Vagina (tissue), 2 donors: ENCODE data around the gene NTN4. TPM values are rescaled to one million over a fixed set of nuclear protein-coding genes. Genes with fewer than 3 reads are reported as not detected.
"Not testable (repeated sequence)": the region's sequence is repeated elsewhere in the genome, so short reads cannot be mapped to it uniquely, and the experiment has no call there.

Source experiments
- DNase-seq, 2 donors: peaks; one replicate each; pipeline ENCODE4 v3.0.0-alpha.2; 2017; ENCODE audit errors: extremely low spot score in 2 of 2
- H3K27ac ChIP-seq: fragments of 200-600 bp; sonication (generic); one replicate; pipeline ENCODE4 v1.5.1; 2019
- H3K27me3 ChIP-seq: fragments of 200-600 bp; sonication (generic); one replicate; pipeline ENCODE4 v1.5.1; 2019
- H3K36me3 ChIP-seq, 2 donors: fragments of 200-600 bp; sonication (generic); one replicate each; pipeline ENCODE4 v1.5.1; 2017 to 2019
- H3K4me1 ChIP-seq: fragments of 200-600 bp; sonication (generic); one replicate; pipeline ENCODE4 v1.5.1; 2019
- H3K4me3 ChIP-seq, 2 donors: fragments of 200-600 bp; sonication (generic); 1 replicate in 1 of 2; 2 replicates in 1 of 2; pipeline ENCODE4 v1.5.1; 2016 to 2019
- H3K9me3 ChIP-seq: fragments of 200-600 bp; sonication (generic); one replicate; pipeline ENCODE4 v1.5.1; 2019
- POLR2A ChIP-seq, 2 donors: fragments of 450-650 bp; IDR thresholded peaks; one replicate each; pipeline ENCODE4 v1.6.1; 2017; ENCODE audit warnings: antibody characterized with exemption in 2 of 2, mild to moderate bottlenecking in 2 of 2, moderate library complexity in 2 of 2
- POLR2AphosphoS5 ChIP-seq, 2 donors: sonication (generic); formaldehyde crosslinking; IDR thresholded peaks; one replicate each; pipeline ENCODE4 v1.9.0; 2017; ENCODE audit warnings: antibody characterized with exemption in 2 of 2, mild to moderate bottlenecking in 2 of 2, low read depth in 1 of 2; ENCODE audit not compliant: insufficient read depth in 1 of 2
- intact Hi-C: fragments of 100-400 bp; cut with DNase I; formaldehyde crosslinking; loops from one replicate; pipeline ENCODE4 v1.15.1; 2023
- total RNA-seq: library from RNA; depleted of rRNA; stranded (reverse); fragments of >200 nt; gene quantifications from one replicate; pipeline ENCODE4 v1.2.3, GENCODE V29; 2016
- TF ChIP-seq, protein P1 (sequence below), 3 experiments: fragments of 450-650 bp in 2 of 3; fragments of 200-600 bp in 1 of 3; sonication (generic) in 1 of 3; IDR thresholded peaks; one replicate each; pipeline ENCODE4 v1.5.1; 2017 to 2019; ENCODE audit warnings: antibody characterized with exemption in 3 of 3, mild to moderate bottlenecking in 2 of 3, moderate library complexity in 2 of 3

Gene NTN4
- total RNA-seq, 1 donor from 2014 or later, result 21.9 TPM

- Histone ChIP-seq H3K9me3 (no peaks in the 10 kb centered on the region), H3K4me1 (peaks cover 29% of the 10 kb centered on the region), H3K4me3 (no peak overlapping the region), H3K36me3 (no peaks in the 10 kb centered on the region), H3K27ac (no peak overlapping the region), H3K27me3 (no peaks in the 10 kb centered on the region)
- DNase-seq, result no peak
- TF ChIP-seq, protein P1, sequence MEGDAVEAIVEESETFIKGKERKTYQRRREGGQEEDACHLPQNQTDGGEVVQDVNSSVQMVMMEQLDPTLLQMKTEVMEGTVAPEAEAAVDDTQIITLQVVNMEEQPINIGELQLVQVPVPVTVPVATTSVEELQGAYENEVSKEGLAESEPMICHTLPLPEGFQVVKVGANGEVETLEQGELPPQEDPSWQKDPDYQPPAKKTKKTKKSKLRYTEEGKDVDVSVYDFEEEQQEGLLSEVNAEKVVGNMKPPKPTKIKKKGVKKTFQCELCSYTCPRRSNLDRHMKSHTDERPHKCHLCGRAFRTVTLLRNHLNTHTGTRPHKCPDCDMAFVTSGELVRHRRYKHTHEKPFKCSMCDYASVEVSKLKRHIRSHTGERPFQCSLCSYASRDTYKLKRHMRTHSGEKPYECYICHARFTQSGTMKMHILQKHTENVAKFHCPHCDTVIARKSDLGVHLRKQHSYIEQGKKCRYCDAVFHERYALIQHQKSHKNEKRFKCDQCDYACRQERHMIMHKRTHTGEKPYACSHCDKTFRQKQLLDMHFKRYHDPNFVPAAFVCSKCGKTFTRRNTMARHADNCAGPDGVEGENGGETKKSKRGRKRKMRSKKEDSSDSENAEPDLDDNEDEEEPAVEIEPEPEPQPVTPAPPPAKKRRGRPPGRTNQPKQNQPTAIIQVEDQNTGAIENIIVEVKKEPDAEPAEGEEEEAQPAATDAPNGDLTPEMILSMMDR (IDR thresholded peaks at IDR 0.05), result no peak
- no peak for TF ChIP-seq POLR2A (IDR thresholded peaks at IDR 0.05)
- no peak for TF ChIP-seq POLR2AphosphoS5 (IDR thresholded peaks at IDR 0.05; ENCODE audit: insufficient read depth in 1 of 2, low read depth in 1 of 2)
- intact Hi-C loops, result no loop called here
These were observed 53.9 kb downstream of the NTN4 start for GRCh38 chr12:95736631-95737030.

DNA sequence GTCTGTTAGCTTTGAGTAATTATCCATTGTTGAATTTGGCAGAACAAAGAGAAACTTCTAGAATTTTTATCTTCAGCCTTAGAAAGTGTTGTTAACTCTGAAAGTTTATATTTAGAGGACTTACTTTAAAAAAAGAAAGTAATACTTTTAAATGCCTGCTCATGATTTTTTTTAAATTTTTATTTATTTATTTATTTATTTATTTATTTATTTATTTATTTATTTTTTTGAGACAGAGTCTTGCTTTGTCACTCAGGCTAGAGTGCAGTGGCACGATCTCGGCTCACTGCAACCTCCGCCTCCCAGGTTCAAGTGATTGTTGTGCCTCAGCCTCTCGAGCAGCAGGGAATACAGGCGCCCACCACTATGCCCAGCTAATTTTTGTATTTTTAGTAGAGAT lies 54.8 kb downstream of the NTN4 start:
- H3K36me3 ChIP-seq, H3K9me3 ChIP-seq, intact Hi-C loops, H3K27me3 ChIP-seq, DNase-seq, H3K4me3 ChIP-seq, H3K27ac ChIP-seq: not testable (repeated sequence)
- H3K4me1 ChIP-seq, result peaks cover 27% of the 10 kb centered on the region

GRCh38 chr12:95733141-95733825 lies 57.3 kb downstream of the NTN4 start:
- peak overlapping the region; percentile 61 for H3K27ac ChIP-seq
- DNase-seq, result no peak
- H3K4me3 ChIP-seq, result no peak overlapping the region
- intact Hi-C loops, result no loop called here
- H3K9me3 ChIP-seq, result no peaks in the 10 kb centered on the region
- H3K27me3 ChIP-seq, result no peaks in the 10 kb centered on the region
- TF ChIP-seq POLR2AphosphoS5 (IDR thresholded peaks at IDR 0.05; ENCODE audit: insufficient read depth in 1 of 2, low read depth in 1 of 2) (peak in 1 of 2 donors; percentile 80), POLR2A (IDR thresholded peaks at IDR 0.05) (no peak)
- peaks cover 15% of the 10 kb centered on the region for H3K4me1 ChIP-seq
- H3K36me3 ChIP-seq, result no peaks in the 10 kb centered on the region

DNA sequence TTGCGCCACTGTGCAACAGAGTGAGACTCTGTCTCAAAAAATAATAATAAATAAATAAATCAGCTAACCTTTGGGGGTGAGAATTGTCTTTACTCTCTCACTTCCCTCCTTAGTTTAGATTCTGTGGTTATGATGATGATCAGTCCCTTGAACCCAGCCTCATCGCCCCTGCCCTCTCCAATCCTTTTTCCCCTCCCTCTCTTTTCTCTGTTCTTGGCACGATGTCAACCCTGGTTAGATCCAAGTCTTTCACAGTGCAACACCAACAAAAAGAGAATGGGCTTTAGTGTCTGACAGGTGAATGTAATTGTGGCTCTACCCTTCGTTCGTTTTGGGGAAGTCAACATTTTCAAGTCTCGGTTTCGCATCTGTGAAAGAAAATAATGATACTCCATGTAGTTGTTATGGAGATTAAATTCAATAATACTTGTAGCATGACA lies 59.0 kb downstream of the NTN4 start:
- intact Hi-C loops, result no loop called here
- H3K9me3 ChIP-seq, result no peaks in the 10 kb centered on the region
- no peak for TF ChIP-seq POLR2A (IDR thresholded peaks at IDR 0.05)
- TF ChIP-seq, protein P1 (IDR thresholded peaks at IDR 0.05), result no peak
- TF ChIP-seq POLR2AphosphoS5 (IDR thresholded peaks at IDR 0.05; ENCODE audit: insufficient read depth in 1 of 2, low read depth in 1 of 2), result no peak
- no peak overlapping the region for H3K27ac ChIP-seq
- no peak overlapping the region for H3K4me3 ChIP-seq
- H3K36me3 ChIP-seq, result no peaks in the 10 kb centered on the region
- no peaks in the 10 kb centered on the region for H3K27me3 ChIP-seq
- no peak for DNase-seq
- H3K4me1 ChIP-seq, result peaks cover 15% of the 10 kb centered on the region

DNA sequence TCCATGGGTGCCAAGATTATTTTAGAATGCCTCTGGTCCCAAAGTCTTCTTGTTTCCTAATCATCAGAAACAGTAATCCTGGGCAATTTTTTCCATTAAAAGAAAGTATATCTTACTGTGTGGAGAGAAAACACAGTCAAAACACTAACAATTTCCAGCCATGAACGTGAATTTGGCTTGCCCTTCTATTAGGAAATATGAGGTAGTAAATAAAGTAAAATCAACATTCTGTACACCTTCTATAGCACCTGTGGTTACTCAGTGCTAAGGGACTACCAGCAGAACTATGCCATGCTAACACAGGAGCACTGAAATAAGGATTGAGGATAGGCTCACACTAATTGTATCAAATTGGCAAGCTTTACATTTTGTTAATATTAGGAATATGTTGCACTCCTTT lies 60.1 kb downstream of the NTN4 start:
- no peak overlapping the region for H3K4me3 ChIP-seq
- H3K27me3 ChIP-seq, result no peaks in the 10 kb centered on the region
- H3K9me3 ChIP-seq, result no peaks in the 10 kb centered on the region
- intact Hi-C loops, result no loop called here
- DNase-seq, result no peak
- peaks cover 15% of the 10 kb centered on the region for H3K4me1 ChIP-seq
- no peak overlapping the region for H3K27ac ChIP-seq
- no peaks in the 10 kb centered on the region for H3K36me3 ChIP-seq
- no peak for TF ChIP-seq POLR2A (IDR thresholded peaks at IDR 0.05)
- TF ChIP-seq POLR2AphosphoS5 (IDR thresholded peaks at IDR 0.05; ENCODE audit: insufficient read depth in 1 of 2, low read depth in 1 of 2), result no peak
- TF ChIP-seq, protein P1 (IDR thresholded peaks at IDR 0.05), result no peak

DNA sequence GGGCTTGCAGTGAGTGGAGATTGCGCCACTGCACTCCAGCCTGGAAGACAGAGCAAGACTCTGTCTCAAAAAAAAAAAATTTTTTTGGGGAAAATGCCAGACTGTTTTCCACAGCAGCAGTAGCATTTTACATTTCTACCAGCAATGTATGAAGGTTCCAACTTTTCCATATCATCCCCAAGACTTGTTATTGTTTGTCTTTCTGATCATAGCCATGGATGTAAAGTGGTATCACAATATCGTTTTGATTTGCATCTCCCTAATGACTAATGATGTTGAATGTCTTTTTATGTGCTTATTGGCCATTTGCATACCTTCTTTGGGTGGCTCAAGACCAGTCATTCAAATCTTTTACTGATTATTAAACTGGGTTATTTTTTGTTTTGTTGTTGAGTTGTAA lies 63.7 kb downstream of the NTN4 start:
- intact Hi-C loops, result no loop called here
- TF ChIP-seq POLR2AphosphoS5 (IDR thresholded peaks at IDR 0.05; ENCODE audit: insufficient read depth in 1 of 2, low read depth in 1 of 2) (no peak), POLR2A (IDR thresholded peaks at IDR 0.05) (no peak)
- TF ChIP-seq, protein P1 (IDR thresholded peaks at IDR 0.05), result no peak
- DNase-seq, result no peak
- Histone ChIP-seq H3K4me1 (no peaks in the 10 kb centered on the region), H3K4me3 (no peak overlapping the region), H3K36me3 (no peaks in the 10 kb centered on the region), H3K27ac (no peak overlapping the region), H3K9me3 (no peaks in the 10 kb centered on the region), H3K27me3 (no peaks in the 10 kb centered on the region)
